ENCODE measurements around the gene ILDR2. TPM values are rescaled to one million over a fixed set of nuclear protein-coding genes. Genes with fewer than 3 reads are reported as not detected.
"Not testable (repeated sequence)": the region's sequence is repeated elsewhere in the genome, so short reads cannot be mapped to it uniquely, and the experiment has no call there.

ILDR2 gene
- polyA plus RNA-seq, 2 donors: 0.06 to 0.18 TPM

DNA sequence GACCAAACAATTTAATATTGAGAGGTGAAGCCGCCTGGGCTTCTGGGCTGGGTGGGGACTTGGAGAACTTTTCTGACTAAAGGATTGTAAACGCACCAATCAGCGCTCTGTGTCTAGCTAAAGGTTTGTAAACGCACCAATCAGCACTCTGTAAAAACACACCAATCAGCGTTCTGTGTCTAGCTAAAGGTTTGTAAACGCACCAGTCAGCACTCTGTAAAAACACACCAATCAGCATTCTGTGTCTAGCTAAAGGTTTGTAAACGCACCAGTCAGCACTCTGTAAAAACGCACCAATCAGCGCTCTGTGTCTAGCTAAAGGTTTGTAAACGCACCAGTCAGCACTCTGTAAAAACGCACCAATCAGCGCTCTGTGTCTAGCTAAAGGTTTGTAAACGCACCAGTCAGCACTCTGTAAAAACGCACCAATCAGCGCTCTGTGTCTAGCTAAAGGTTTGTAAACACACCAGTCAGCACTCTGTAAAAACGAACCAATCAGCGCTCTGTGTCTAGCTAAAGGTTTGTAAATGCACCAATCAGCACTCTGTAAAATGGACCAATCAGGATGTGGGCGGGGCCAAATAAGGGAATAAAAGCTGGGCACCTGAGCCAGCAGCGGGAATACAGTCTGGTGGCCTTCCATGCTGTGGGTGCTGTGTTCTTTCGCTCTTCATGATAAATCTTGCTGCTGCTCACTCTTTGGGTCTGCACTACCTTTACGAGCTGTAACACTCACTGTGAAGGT is 97.0 kb downstream of the ILDR2 start:
- not testable (repeated sequence) for H3K36me3 ChIP-seq (ENCODE audit: control insufficient read depth in 2 of 2, insufficient read depth in 2 of 2, low read length in 1 of 2); H3K27ac ChIP-seq (ENCODE audit: low read depth in 2 of 2, low read length in 1 of 2); H3K9me3 ChIP-seq (ENCODE audit: control insufficient read depth in 2 of 2, insufficient read depth in 1 of 2, low read depth in 1 of 2, low read length in 1 of 2); H3K4me3 ChIP-seq (ENCODE audit: low read depth in 1 of 2, low read length in 2 of 2); H3K27me3 ChIP-seq (ENCODE audit: control insufficient read depth in 1 of 2, insufficient read depth in 2 of 2, low read length in 2 of 2); H3K4me1 ChIP-seq (ENCODE audit: control insufficient read depth in 2 of 2, insufficient read depth in 2 of 2, low read length in 1 of 2)
- 97% methylated on average over 16 to 19 of the region's 21 CpGs for WGBS, 2 donors

DNA sequence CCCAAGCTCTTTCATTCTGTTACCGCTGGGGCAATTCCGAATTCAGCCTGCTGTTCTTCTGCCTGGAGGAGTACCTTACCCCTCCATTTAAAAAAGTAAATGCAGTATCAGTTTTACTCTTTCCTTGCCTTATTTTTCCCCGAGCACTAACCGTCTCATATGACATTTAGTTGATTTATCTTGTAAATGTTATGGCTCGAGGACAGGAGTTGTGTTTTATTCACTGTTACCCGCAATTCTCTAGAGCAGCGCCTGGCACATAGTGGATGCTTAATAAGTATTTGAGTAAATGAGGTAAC is 98.9 kb downstream of the ILDR2 start:
- Histone ChIP-seq H3K4me3 (ENCODE audit: low read depth in 1 of 2, low read length in 2 of 2) (peak overlapping the region in 1 of 2 donors; percentile 75), H3K9me3 (ENCODE audit: control insufficient read depth in 2 of 2, insufficient read depth in 1 of 2, low read depth in 1 of 2, low read length in 1 of 2) (no peaks in the 10 kb centered on the region), H3K4me1 (ENCODE audit: control insufficient read depth in 2 of 2, insufficient read depth in 2 of 2, low read length in 1 of 2) (peaks cover 0 to 4% of the 10 kb centered on the region in 2 donors), H3K27ac (ENCODE audit: low read depth in 2 of 2, low read length in 1 of 2) (no peak overlapping the region), H3K36me3 (ENCODE audit: control insufficient read depth in 2 of 2, insufficient read depth in 2 of 2, low read length in 1 of 2) (no peaks in the 10 kb centered on the region), H3K27me3 (ENCODE audit: control insufficient read depth in 1 of 2, insufficient read depth in 2 of 2, low read length in 2 of 2) (no peaks in the 10 kb centered on the region)
- 0 to 1% methylated on average over 7 of the region's 7 CpGs for WGBS, 2 donors

- H3K27ac ChIP-seq (ENCODE audit: low read depth in 2 of 2, low read length in 1 of 2): peak within 1 kb of the TSS; percentile 96 to 98
- H3K27me3 ChIP-seq (ENCODE audit: control insufficient read depth in 1 of 2, insufficient read depth in 2 of 2, low read length in 2 of 2): no peaks in the 10 kb centered on the region
- peaks cover 0 to 4% of the 10 kb centered on the region in 2 donors for H3K4me1 ChIP-seq (ENCODE audit: control insufficient read depth in 2 of 2, insufficient read depth in 2 of 2, low read length in 1 of 2)
- no peaks in the 10 kb centered on the region for H3K36me3 ChIP-seq (ENCODE audit: control insufficient read depth in 2 of 2, insufficient read depth in 2 of 2, low read length in 1 of 2)
- H3K4me3 ChIP-seq (ENCODE audit: low read depth in 1 of 2, low read length in 2 of 2): peak within 1 kb of the TSS; percentile 75 to 93
- H3K9me3 ChIP-seq (ENCODE audit: control insufficient read depth in 2 of 2, insufficient read depth in 1 of 2, low read depth in 1 of 2, low read length in 1 of 2): no peaks in the 10 kb centered on the region
- 1% methylated on average over 80 to 84 of the region's 84 CpGs for WGBS, 2 donors
Observed at GRCh38 chr1:166875734-166876539, 99.4 kb downstream of the ILDR2 start, which contains the start of gene TADA1. TADA1 (minus strand) TSS chr1:166876264; CDS start chr1:166876233, 31 bp downstream.

DNA sequence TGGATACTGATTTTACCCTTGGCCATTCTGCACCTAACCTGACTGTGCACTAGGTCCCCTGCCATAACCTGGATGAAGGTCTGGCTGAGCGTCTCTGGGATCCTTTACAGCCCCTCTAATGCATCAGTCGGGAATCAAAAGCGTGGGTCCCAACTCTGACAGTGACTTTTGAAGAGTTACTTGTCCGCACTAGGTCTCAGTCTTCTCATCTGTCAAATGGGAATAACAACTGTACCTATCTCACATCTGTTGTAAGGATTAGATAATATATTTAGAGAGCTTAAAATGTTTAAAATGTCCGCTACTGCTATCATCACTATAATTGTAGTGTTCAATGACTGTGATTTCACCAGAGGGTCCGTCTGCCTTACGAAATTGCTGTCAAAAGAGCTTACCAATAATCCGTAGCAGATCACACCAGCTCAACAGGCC is 100.0 kb downstream of the ILDR2 start:
- Histone ChIP-seq H3K9me3 (ENCODE audit: control insufficient read depth in 2 of 2, insufficient read depth in 1 of 2, low read depth in 1 of 2, low read length in 1 of 2) (no peaks in the 10 kb centered on the region), H3K4me1 (ENCODE audit: control insufficient read depth in 2 of 2, insufficient read depth in 2 of 2, low read length in 1 of 2) (peaks cover 2 to 4% of the 10 kb centered on the region in 2 donors), H3K36me3 (ENCODE audit: control insufficient read depth in 2 of 2, insufficient read depth in 2 of 2, low read length in 1 of 2) (no peaks in the 10 kb centered on the region), H3K27ac (ENCODE audit: low read depth in 2 of 2, low read length in 1 of 2) (peak overlapping the region; percentile 96 to 98), H3K27me3 (ENCODE audit: control insufficient read depth in 1 of 2, insufficient read depth in 2 of 2, low read length in 2 of 2) (no peaks in the 10 kb centered on the region), H3K4me3 (ENCODE audit: low read depth in 1 of 2, low read length in 2 of 2) (peak overlapping the region; percentile 75 to 93)
- 30 to 39% methylated on average over 8 of the region's 8 CpGs for WGBS, 2 donors

GRCh38 chr1:166874464-166874863 is 100.9 kb downstream of the ILDR2 start:
- Histone ChIP-seq H3K36me3 (ENCODE audit: control insufficient read depth in 2 of 2, insufficient read depth in 2 of 2, low read length in 1 of 2) (no peaks in the 10 kb centered on the region), H3K4me3 (ENCODE audit: low read depth in 1 of 2, low read length in 2 of 2) (no peak overlapping the region), H3K9me3 (ENCODE audit: control insufficient read depth in 2 of 2, insufficient read depth in 1 of 2, low read depth in 1 of 2, low read length in 1 of 2) (no peaks in the 10 kb centered on the region), H3K27me3 (ENCODE audit: control insufficient read depth in 1 of 2, insufficient read depth in 2 of 2, low read length in 2 of 2) (no peaks in the 10 kb centered on the region), H3K4me1 (ENCODE audit: control insufficient read depth in 2 of 2, insufficient read depth in 2 of 2, low read length in 1 of 2) (peaks cover 3 to 4% of the 10 kb centered on the region in 2 donors), H3K27ac (ENCODE audit: low read depth in 2 of 2, low read length in 1 of 2) (no peak overlapping the region)
- 88 to 89% methylated on average over 8 of the region's 8 CpGs for whole genome bisulfite sequencing, 2 donors

- no peaks in the 10 kb centered on the region for H3K9me3 ChIP-seq (ENCODE audit: control insufficient read depth in 2 of 2, insufficient read depth in 1 of 2, low read depth in 1 of 2, low read length in 1 of 2)
- H3K4me3 ChIP-seq (ENCODE audit: low read depth in 1 of 2, low read length in 2 of 2): no peak overlapping the region
- H3K4me1 ChIP-seq (ENCODE audit: control insufficient read depth in 2 of 2, insufficient read depth in 2 of 2, low read length in 1 of 2): peaks cover 3 to 4% of the 10 kb centered on the region in 2 donors
- 89 to 90% methylated on average over 4 of the region's 4 CpGs for WGBS, 2 donors
- H3K27me3 ChIP-seq (ENCODE audit: control insufficient read depth in 1 of 2, insufficient read depth in 2 of 2, low read length in 2 of 2): no peaks in the 10 kb centered on the region
- peaks cover 0 to 3% of the 10 kb centered on the region in 2 donors for H3K36me3 ChIP-seq (ENCODE audit: control insufficient read depth in 2 of 2, insufficient read depth in 2 of 2, low read length in 1 of 2)
- H3K27ac ChIP-seq (ENCODE audit: low read depth in 2 of 2, low read length in 1 of 2): no peak overlapping the region
Observed at GRCh38 chr1:166870584-166870983, 104.8 kb downstream of the ILDR2 start.

- Histone ChIP-seq H3K9me3 (ENCODE audit: control insufficient read depth in 2 of 2, insufficient read depth in 1 of 2, low read depth in 1 of 2, low read length in 1 of 2) (no peaks in the 10 kb centered on the region), H3K36me3 (ENCODE audit: control insufficient read depth in 2 of 2, insufficient read depth in 2 of 2, low read length in 1 of 2) (peaks cover 0 to 3% of the 10 kb centered on the region in 2 donors), H3K27me3 (ENCODE audit: control insufficient read depth in 1 of 2, insufficient read depth in 2 of 2, low read length in 2 of 2) (no peaks in the 10 kb centered on the region), H3K4me1 (ENCODE audit: control insufficient read depth in 2 of 2, insufficient read depth in 2 of 2, low read length in 1 of 2) (peaks cover 2 to 3% of the 10 kb centered on the region in 2 donors), H3K27ac (ENCODE audit: low read depth in 2 of 2, low read length in 1 of 2) (no peak overlapping the region), H3K4me3 (ENCODE audit: low read depth in 1 of 2, low read length in 2 of 2) (no peak overlapping the region)
- 61 to 69% methylated on average over 3 of the region's 3 CpGs for WGBS, 2 donors
Observed at GRCh38 chr1:166869318-166870099, 105.8 kb downstream of the ILDR2 start.

DNA sequence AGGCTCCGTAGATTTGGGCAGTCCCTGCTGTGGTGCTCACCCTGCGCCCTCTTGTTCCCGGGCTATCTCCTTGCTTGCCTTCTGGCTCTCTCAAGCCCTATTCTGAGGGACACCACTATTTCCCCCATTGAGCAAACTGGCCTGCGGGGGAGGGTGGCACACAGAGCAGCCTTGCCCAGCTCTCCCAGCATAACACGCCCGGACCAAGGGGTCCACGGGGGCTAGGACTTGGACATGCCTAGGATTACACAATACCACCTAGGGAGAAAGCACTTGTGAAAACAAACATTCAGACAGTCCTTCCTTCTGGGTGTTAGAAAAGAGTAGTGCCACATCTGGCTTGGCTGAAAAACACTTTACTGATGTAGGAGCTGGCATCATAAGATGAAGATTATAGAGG is 106.7 kb downstream of the ILDR2 start:
- H3K36me3 ChIP-seq (ENCODE audit: control insufficient read depth in 2 of 2, insufficient read depth in 2 of 2, low read length in 1 of 2): peaks cover 0 to 6% of the 10 kb centered on the region in 2 donors
- WGBS, 2 donors: 88 to 90% methylated on average over 7 of the region's 7 CpGs
- H3K27ac ChIP-seq (ENCODE audit: low read depth in 2 of 2, low read length in 1 of 2): no peak overlapping the region
- H3K4me1 ChIP-seq (ENCODE audit: control insufficient read depth in 2 of 2, insufficient read depth in 2 of 2, low read length in 1 of 2): peaks cover 2 to 3% of the 10 kb centered on the region in 2 donors
- no peak overlapping the region for H3K4me3 ChIP-seq (ENCODE audit: low read depth in 1 of 2, low read length in 2 of 2)
- H3K27me3 ChIP-seq (ENCODE audit: control insufficient read depth in 1 of 2, insufficient read depth in 2 of 2, low read length in 2 of 2): no peaks in the 10 kb centered on the region
- H3K9me3 ChIP-seq (ENCODE audit: control insufficient read depth in 2 of 2, insufficient read depth in 1 of 2, low read depth in 1 of 2, low read length in 1 of 2): no peaks in the 10 kb centered on the region

GRCh38 chr1:166865926-166866325 is 109.4 kb downstream of the ILDR2 start:
- Histone ChIP-seq H3K9me3 (ENCODE audit: control insufficient read depth in 2 of 2, insufficient read depth in 1 of 2, low read depth in 1 of 2, low read length in 1 of 2) (no peaks in the 10 kb centered on the region), H3K36me3 (ENCODE audit: control insufficient read depth in 2 of 2, insufficient read depth in 2 of 2, low read length in 1 of 2) (peaks cover 4 to 10% of the 10 kb centered on the region in 2 donors), H3K27me3 (ENCODE audit: control insufficient read depth in 1 of 2, insufficient read depth in 2 of 2, low read length in 2 of 2) (no peaks in the 10 kb centered on the region), H3K4me1 (ENCODE audit: control insufficient read depth in 2 of 2, insufficient read depth in 2 of 2, low read length in 1 of 2) (peaks cover 0 to 3% of the 10 kb centered on the region in 2 donors), H3K27ac (ENCODE audit: low read depth in 2 of 2, low read length in 1 of 2) (no peak overlapping the region), H3K4me3 (ENCODE audit: low read depth in 1 of 2, low read length in 2 of 2) (no peak overlapping the region)
- 83 to 85% methylated on average over 5 of the region's 5 CpGs for WGBS, 2 donors
